IMR-90 (cell line): ENCODE data around the gene DRC3. TPM values are rescaled to one million over a fixed set of nuclear protein-coding genes. Genes with fewer than 3 reads are reported as not detected.
A peak's percentile ranks its signal among the peaks of the same experiment; 100 is the strongest.

Source experiments
- ATAC-seq: fragments of 200-7000 bp; cut with Tn5 transposase; 2 replicates; pipeline ENCODE4 v1.9.1; 2020; ENCODE audit warnings: low read depth, mild to moderate bottlenecking, moderate library complexity
- BruUV-seq: library from RNA; stranded (reverse); fragments of 400-500 nt; replicated peaks from 2 replicates; lab custom pipeline; 2021; lab: Mats Ljungman, UMichigan
- CTCF ChIA-PET: fragments of 300-600 bp; formaldehyde crosslinking; extraction: SDS; loops from one replicate; lab custom pipeline; 2021; ENCODE audit warnings: antibody characterized with exemption; lab: Yijun Ruan, JAX
- POLR2A ChIA-PET: fragments of 300-600 bp; sonication (Branson Sonifier 250); formaldehyde crosslinking; loops from one replicate; lab custom pipeline; 2022; ENCODE audit warnings: antibody characterized with exemption; ENCODE audit not compliant: unreplicated experiment; lab: Charles Lee
- DNase-seq: peaks from one replicate; pipeline ENCODE4 v3.0.0; 2013
- H2AFZ ChIP-seq: replicated peaks from 2 replicates; pipeline ENCODE3; 2013; ENCODE audit warnings: low read length, mild to moderate bottlenecking; ENCODE audit not compliant: poor library complexity
- H2AK5ac ChIP-seq: 2 replicates; pipeline ENCODE4 v1.6.1; 2013; ENCODE audit warnings: low read depth, low read length, inconsistent platforms
- H2AK9ac ChIP-seq: replicated peaks from 2 replicates; pipeline ENCODE3; 2013; ENCODE audit warnings: mild to moderate bottlenecking, low read depth, low read length, moderate library complexity; ENCODE audit not compliant: poor library complexity
- H2BK120ac ChIP-seq: 2 replicates; pipeline ENCODE4 v1.6.1; 2013; ENCODE audit warnings: low read depth, low read length, inconsistent platforms
- H2BK15ac ChIP-seq: 3 replicates; pipeline ENCODE4 v1.6.1; 2013; ENCODE audit warnings: low read depth, low read length, inconsistent platforms
- H2BK20ac ChIP-seq: 2 replicates; pipeline ENCODE4 v1.6.1; 2013; ENCODE audit warnings: low read depth, mild to moderate bottlenecking, inconsistent platforms, low read length, moderate library complexity
- H2BK5ac ChIP-seq: 2 replicates; pipeline ENCODE4 v1.6.1; 2013; ENCODE audit warnings: mild to moderate bottlenecking, low read depth, low read length, inconsistent platforms; ENCODE audit not compliant: poor library complexity, severe bottlenecking
- H3K14ac ChIP-seq: replicated peaks from 2 replicates; pipeline ENCODE4 v1.6.1; 2013; ENCODE audit warnings: low read depth, low read length, inconsistent platforms
- H3K18ac ChIP-seq: 2 replicates; pipeline ENCODE4 v1.6.1; 2013; ENCODE audit warnings: low read depth, low read length, control low read depth
- H3K23ac ChIP-seq: 2 replicates; pipeline ENCODE4 v1.6.1; 2013; ENCODE audit warnings: low read depth, low read length, inconsistent platforms
- H3K27ac ChIP-seq: 2 replicates; pipeline ENCODE4 v1.5.1; 2013; ENCODE audit warnings: mild to moderate bottlenecking, control low read depth, low read length; ENCODE audit not compliant: insufficient read depth
- H3K27me3 ChIP-seq: 2 replicates; pipeline ENCODE4 v1.6.1; 2013; ENCODE audit warnings: low read length; ENCODE audit not compliant: control insufficient read depth, insufficient read depth
- H3K36me3 ChIP-seq: 2 replicates; pipeline ENCODE4 v1.6.1; 2013; ENCODE audit warnings: low read length, mixed read lengths; ENCODE audit not compliant: control insufficient read depth, insufficient read depth
- H3K4ac ChIP-seq: 2 replicates; pipeline ENCODE4 v1.6.1; 2013; ENCODE audit warnings: low read depth, low read length, inconsistent platforms
- H3K4me1 ChIP-seq: 2 replicates; pipeline ENCODE4 v1.6.1; 2013; ENCODE audit warnings: low read length, mixed read lengths; ENCODE audit not compliant: control insufficient read depth, insufficient read depth
- H3K4me2 ChIP-seq: 2 replicates; pipeline ENCODE4 v1.6.1; 2013; ENCODE audit warnings: low read depth, mild to moderate bottlenecking, control low read depth, low read length, moderate library complexity
- H3K4me3 ChIP-seq: 2 replicates; pipeline ENCODE4 v1.5.1; 2013; ENCODE audit warnings: low read depth, mild to moderate bottlenecking, control low read depth, low read length, moderate library complexity; ENCODE audit not compliant: insufficient read depth
- H3K56ac ChIP-seq: 2 replicates; pipeline ENCODE4 v1.6.1; 2013; ENCODE audit warnings: low read length, inconsistent platforms; ENCODE audit not compliant: insufficient read depth; ENCODE audit errors: extremely low read depth
- H3K79me1 ChIP-seq, 2 experiments: 2 replicates each; pipeline ENCODE4 v1.6.1; 2013; ENCODE audit warnings: low read length in 2 of 2, inconsistent platforms in 1 of 2, low read depth in 1 of 2
- H3K9ac ChIP-seq: 2 replicates; pipeline ENCODE4 v1.6.1; 2013; ENCODE audit warnings: low read depth, low read length, control low read depth
- H3K9me1 ChIP-seq: 2 replicates; pipeline ENCODE4 v1.6.1; 2013; ENCODE audit warnings: low read length, inconsistent platforms; ENCODE audit not compliant: insufficient read depth
- H3K9me3 ChIP-seq: 2 replicates; pipeline ENCODE4 v1.6.1; 2013; ENCODE audit warnings: low read length; ENCODE audit not compliant: control insufficient read depth, insufficient read depth
- H4K20me1 ChIP-seq: 2 replicates; pipeline ENCODE4 v1.6.1; 2013; ENCODE audit warnings: low read length, inconsistent platforms; ENCODE audit not compliant: insufficient read depth
- H4K5ac ChIP-seq: 2 replicates; pipeline ENCODE4 v1.6.1; 2013; ENCODE audit warnings: mild to moderate bottlenecking, low read depth, low read length, control low read depth
- H4K8ac ChIP-seq, 2 experiments: 2 replicates each; pipeline ENCODE4 v1.6.1; 2013; ENCODE audit warnings: low read depth in 2 of 2, low read length in 2 of 2, control low read depth in 1 of 2, inconsistent platforms in 1 of 2
- H4K91ac ChIP-seq: 2 replicates; pipeline ENCODE4 v1.6.1; 2013; ENCODE audit warnings: low read depth, low read length, inconsistent platforms; ENCODE audit not compliant: insufficient read depth
- BHLHE40 ChIP-seq: fragments of 150-350 bp; IDR thresholded peaks from 2 replicates; pipeline ENCODE4 v1.6.1; 2016; ENCODE audit warnings: mild to moderate bottlenecking, low read depth, low read length
- CEBPB ChIP-seq: IDR thresholded peaks from 2 replicates; pipeline ENCODE4 v1.6.1; 2012; ENCODE audit warnings: low read depth, low read length, improper control_type of control experiment
- CHD1 ChIP-seq: IDR thresholded peaks from 2 replicates; pipeline ENCODE4 v1.6.1; 2012; ENCODE audit warnings: low read depth, low read length, improper control_type of control experiment
- CTCF ChIP-seq: conservative IDR thresholded peaks from 2 replicates; pipeline ENCODE4 v1.5.1; 2012; ENCODE audit warnings: mild to moderate bottlenecking, low read depth, low read length, improper control_type of control experiment
- ELK1 ChIP-seq: fragments of 150-350 bp; IDR thresholded peaks from 2 replicates; pipeline ENCODE4 v1.6.1; 2016; ENCODE audit warnings: low read depth, mild to moderate bottlenecking, low read length, moderate library complexity, borderline replicate concordance
- FOS ChIP-seq: fragments of 150-350 bp; IDR thresholded peaks from 2 replicates; pipeline ENCODE4 v1.6.1; 2016; ENCODE audit warnings: low read depth, low read length
- MAFK ChIP-seq: IDR thresholded peaks from 2 replicates; pipeline ENCODE4 v1.6.1; 2012; ENCODE audit warnings: low read depth, low read length, improper control_type of control experiment
- MAZ ChIP-seq: IDR thresholded peaks from 2 replicates; pipeline ENCODE4 v1.6.1; 2012; ENCODE audit warnings: low read depth, mild to moderate bottlenecking, low read length, improper control_type of control experiment, moderate library complexity, borderline replicate concordance
- MXI1 ChIP-seq: IDR thresholded peaks from 2 replicates; pipeline ENCODE4 v1.6.1; 2012; ENCODE audit warnings: low read depth, mild to moderate bottlenecking, low read length, moderate library complexity, borderline replicate concordance
- NFE2L2 ChIP-seq: fragments of 150-350 bp; IDR thresholded peaks from 2 replicates; pipeline ENCODE4 v1.6.1; 2016; ENCODE audit warnings: low read depth, mild to moderate bottlenecking, low read length
- POLR2A ChIP-seq: IDR thresholded peaks from 2 replicates; pipeline ENCODE4 v1.6.1; 2012; ENCODE audit warnings: mild to moderate bottlenecking, low read depth, low read length
- RAD21 ChIP-seq: IDR thresholded peaks from 2 replicates; pipeline ENCODE4 v1.6.1; 2012; ENCODE audit warnings: low read length, improper control_type of control experiment
- RCOR1 ChIP-seq: IDR thresholded peaks from 2 replicates; pipeline ENCODE4 v1.6.1; 2012; ENCODE audit warnings: mild to moderate bottlenecking, low read length, improper control_type of control experiment; ENCODE audit not compliant: insufficient replicate concordance
- SMC3 ChIP-seq: fragments of 150-350 bp; IDR thresholded peaks from 2 replicates; pipeline ENCODE4 v1.6.1; 2016; ENCODE audit warnings: low read depth, mild to moderate bottlenecking, antibody characterized with exemption, low read length, moderate library complexity
- dilution Hi-C: fragments of 300-500 bp; cut with HindIII; formaldehyde crosslinking; loops from one replicate; pipeline ENCODE4 v1.14.3; 2018; ENCODE audit warnings: low sequenced_read_pairs; ENCODE audit not compliant: unreplicated experiment
- in situ Hi-C: fragments of 300-500 bp; cut with MboI; formaldehyde crosslinking; loops from 3 replicates; pipeline ENCODE4 v1.14.3; 2019; ENCODE audit warnings: low sequenced_read_pairs, inconsistent platforms, mixed read lengths
- intact Hi-C: fragments of 100-400 bp; cut with micrococcal nuclease; formaldehyde crosslinking; loops from 2 replicates; pipeline ENCODE4 v1.10.0; 2022
- polyA plus RNA-seq, 3 experiments: library from polyadenylated mRNA; depleted of rRNA; stranded (reverse); fragments of >200 nt; gene quantifications; 2 replicates each; pipeline ENCODE4 v1.2.3, GENCODE V29; 2012; ENCODE audit warnings: low replicate concordance in 1 of 3
- total RNA-seq: library from RNA; depleted of rRNA; stranded (reverse); fragments of >200 nt; gene quantifications from 2 replicates; pipeline ENCODE4 v1.2.3, GENCODE V29; 2012
- TF ChIP-seq, protein P1 (sequence below): fragments of 150-350 bp; IDR thresholded peaks from 2 replicates; pipeline ENCODE4 v1.6.1; 2017; ENCODE audit warnings: mild to moderate bottlenecking, antibody characterized with exemption, low read length, low read depth

Gene DRC3
- total and polyA plus RNA-seq, 2 of the 4 experiments (the other 2 are of a cell fraction), result 0.55 to 0.72 TPM

DNA sequence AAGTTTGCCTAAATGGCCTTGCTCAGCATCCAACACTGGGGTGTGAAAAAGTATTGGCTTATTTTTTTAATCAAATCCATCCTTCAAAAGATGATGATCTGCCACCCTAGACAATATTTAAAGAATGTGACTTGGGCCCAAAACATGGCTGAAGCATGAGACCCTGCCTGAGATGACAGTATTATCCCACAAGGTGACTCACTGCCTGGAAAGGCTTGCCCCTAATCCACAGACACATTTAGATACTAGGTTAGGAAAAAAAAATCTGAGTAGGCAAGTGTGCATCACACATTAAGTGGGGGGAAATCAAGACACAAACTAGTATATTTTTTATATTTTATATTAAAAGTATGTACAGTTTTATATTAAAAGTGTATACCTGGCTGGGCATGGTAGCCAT lies 38.9 kb upstream of the DRC3 start:
- H3K36me3 ChIP-seq, result no peaks in the 10 kb centered on the region
- H2BK20ac ChIP-seq, result peak overlapping the region; percentile 18; the same call in 1 of the 2 replicates
- no peak overlapping the region; the same call in 2 of the 3 replicates for H2BK15ac ChIP-seq
- no peak overlapping the region for H4K91ac ChIP-seq
- H2AFZ ChIP-seq, result no peak overlapping the region
- H3K14ac ChIP-seq, result 0 out of 2 replicates have a peak overlapping the region, but pooled peaks have one; percentile 30
- no peak overlapping the region for H3K4me2 ChIP-seq
- ChIA-PET CTCF (no interaction called here), POLR2A (no interaction called here)
- no peak overlapping the region for H3K56ac ChIP-seq
- H3K4me1 ChIP-seq, result peaks cover 31% of the 10 kb centered on the region
- BruUV-seq, result no TSS peak
- TF ChIP-seq FOS, result peak; percentile 39; the same call in 1 of the 2 replicates
- no peak for TF ChIP-seq CEBPB
- no peak for TF ChIP-seq MAZ
- TF ChIP-seq CTCF, result no peak
- TF ChIP-seq BHLHE40, result peak; percentile 15; the same call in 1 of the 2 replicates
- no peak for TF ChIP-seq RCOR1
- no peak for TF ChIP-seq SMC3
- TF ChIP-seq MAFK, result peak; percentile 52; the same call in 1 of the 2 replicates
- TF ChIP-seq RAD21, result no peak
- TF ChIP-seq, protein P1, sequence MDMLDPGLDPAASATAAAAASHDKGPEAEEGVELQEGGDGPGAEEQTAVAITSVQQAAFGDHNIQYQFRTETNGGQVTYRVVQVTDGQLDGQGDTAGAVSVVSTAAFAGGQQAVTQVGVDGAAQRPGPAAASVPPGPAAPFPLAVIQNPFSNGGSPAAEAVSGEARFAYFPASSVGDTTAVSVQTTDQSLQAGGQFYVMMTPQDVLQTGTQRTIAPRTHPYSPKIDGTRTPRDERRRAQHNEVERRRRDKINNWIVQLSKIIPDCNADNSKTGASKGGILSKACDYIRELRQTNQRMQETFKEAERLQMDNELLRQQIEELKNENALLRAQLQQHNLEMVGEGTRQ, result no peak
- TF ChIP-seq POLR2A, result no peak
- no peak for TF ChIP-seq MXI1
- no peak for TF ChIP-seq NFE2L2
- no peak for TF ChIP-seq ELK1
- no peak for TF ChIP-seq CHD1
- intact Hi-C loops, result loop anchor here (2.0 kb wide), 1 partner anchor 13 kb away; no protein-coding TSS in a partner anchor
- H3K4me3 ChIP-seq, result no peak overlapping the region
- H2AK5ac ChIP-seq, result 0 out of 2 replicates have a peak overlapping the region, but pooled peaks have one; percentile 45
- no peak overlapping the region for H3K9ac ChIP-seq
- H4K5ac ChIP-seq, result no peak overlapping the region
- peaks cover 21% of the 10 kb centered on the region; the same call in 1 of the 2 replicates for H4K20me1 ChIP-seq
- H4K8ac ChIP-seq, result no peak overlapping the region
- H3K9me3 ChIP-seq, result no peaks in the 10 kb centered on the region
- no peak overlapping the region for H2AK9ac ChIP-seq
- peaks cover 42% of the 10 kb centered on the region for H3K9me1 ChIP-seq
- no peaks in the 10 kb centered on the region for H3K27me3 ChIP-seq
- no peak overlapping the region for H2BK5ac ChIP-seq
- peak overlapping the region; percentile 60 for H3K4ac ChIP-seq
- dilution Hi-C loops, result no loop called here
- in situ Hi-C loops, result no loop called here
- H3K23ac ChIP-seq, result peak overlapping the region; percentile 32; the same call in 1 of the 2 replicates
- H3K79me1 ChIP-seq, result peaks cover 36 to 77% of the 10 kb centered on the region in 2 experiments
- H3K18ac ChIP-seq, result no peak overlapping the region
- DNase-seq (peak; percentile 67), ATAC-seq (no peak)
- H2BK120ac ChIP-seq, result no peak overlapping the region
- H3K27ac ChIP-seq, result no peak overlapping the region
